ENCODE measurements around the gene SVBP. TPM values are rescaled to one million over a fixed set of nuclear protein-coding genes. Genes with fewer than 3 reads are reported as not detected.

The SVBP gene
- total and polyA plus RNA-seq, 2 of the 8 experiments (the other 6 are each of a cell fraction or from before 2014, with no cell fraction given) = 29.7 to 30.2 TPM

DNA sequence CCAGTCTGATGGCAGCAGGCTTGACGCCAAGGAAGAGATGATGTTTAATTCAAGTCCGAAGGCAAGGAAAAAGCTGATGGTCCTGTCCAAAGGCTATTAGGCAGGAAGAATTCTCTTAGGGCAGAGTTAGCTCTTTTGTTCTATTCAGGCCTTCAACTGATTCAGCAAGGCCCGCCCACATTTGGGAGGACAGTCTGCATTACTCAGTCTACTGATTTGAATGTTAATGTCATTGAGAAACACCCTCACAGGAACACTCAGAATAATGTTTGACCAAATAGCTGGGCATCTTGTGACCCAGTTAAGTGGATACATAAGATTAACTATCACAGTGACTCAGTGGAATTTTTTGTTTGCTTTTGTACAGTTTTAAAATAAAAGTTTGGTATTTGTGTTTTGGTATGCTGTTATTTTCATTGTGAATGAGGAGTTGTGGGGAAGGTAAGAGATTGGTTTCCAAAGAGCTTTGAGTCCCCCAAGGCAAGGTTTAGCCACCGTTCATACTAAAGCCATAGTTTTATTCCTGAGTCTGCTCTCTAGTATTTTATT is 27.5 kb upstream of the SVBP start (continued):
- no peak for TF ChIP-seq CHD7 (IDR thresholded peaks at IDR 0.05; ENCODE audit: insufficient replicate concordance, low read length)
- no peak for TF ChIP-seq CHD1 (IDR thresholded peaks at IDR 0.05; ENCODE audit: low read depth, low read length)
- TF ChIP-seq RNF2 (IDR thresholded peaks at IDR 0.05; ENCODE audit: borderline replicate concordance, low read depth, low read length, missing control alignments, poor library complexity, severe bottlenecking) = no peak
- no peak for TF ChIP-seq KDM4A (IDR thresholded peaks at IDR 0.05; ENCODE audit: low read depth, low read length, severe bottlenecking)
- TF ChIP-seq SP4 (IDR thresholded peaks at IDR 0.05; ENCODE audit: low read length) = no peak
- TF ChIP-seq, protein P1, sequence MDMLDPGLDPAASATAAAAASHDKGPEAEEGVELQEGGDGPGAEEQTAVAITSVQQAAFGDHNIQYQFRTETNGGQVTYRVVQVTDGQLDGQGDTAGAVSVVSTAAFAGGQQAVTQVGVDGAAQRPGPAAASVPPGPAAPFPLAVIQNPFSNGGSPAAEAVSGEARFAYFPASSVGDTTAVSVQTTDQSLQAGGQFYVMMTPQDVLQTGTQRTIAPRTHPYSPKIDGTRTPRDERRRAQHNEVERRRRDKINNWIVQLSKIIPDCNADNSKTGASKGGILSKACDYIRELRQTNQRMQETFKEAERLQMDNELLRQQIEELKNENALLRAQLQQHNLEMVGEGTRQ (IDR thresholded peaks at IDR 0.05; ENCODE audit: low read length) = no peak
- TF ChIP-seq NANOG (IDR thresholded peaks at IDR 0.05; ENCODE audit: insufficient read depth, low read depth, low read length, poor library complexity, severe bottlenecking) = no peak
- TF ChIP-seq CBX8 (IDR thresholded peaks at IDR 0.05; ENCODE audit: borderline replicate concordance, low read depth, low read length) = no peak
- no peak for TF ChIP-seq HDAC6 (IDR thresholded peaks at IDR 0.05; ENCODE audit: low read depth, low read length)
- TF ChIP-seq TBP (IDR thresholded peaks at IDR 0.05; ENCODE audit: low read depth, low read length) = no peak

All from H1 (cell line).